Neural crest cell (in vitro differentiated cells): ENCODE data around the gene SLC25A46. TPM values are rescaled to one million over a fixed set of nuclear protein-coding genes. Genes with fewer than 3 reads are reported as not detected.
A peak's percentile ranks its signal among the peaks of the same experiment; 100 is the strongest.
"Not testable (repeated sequence)": the region's sequence is repeated elsewhere in the genome, so short reads cannot be mapped to it uniquely, and the experiment has no call there.

ENCODE experiments used
- DNase-seq: peaks from one replicate; pipeline ENCODE4 v3.0.0; 2021; ENCODE audit warnings: low read depth, mixed read lengths, low spot score
- H3K27ac Mint-ChIP-seq: one replicate; pipeline ENCODE4 v1.8.0; 2021; ENCODE audit warnings: mild to moderate bottlenecking, mixed read lengths; ENCODE audit not compliant: unreplicated experiment
- H3K27me3 Mint-ChIP-seq: 2 replicates; pipeline ENCODE4 v1.8.0; 2021; ENCODE audit warnings: low read depth, mild to moderate bottlenecking, mixed read lengths
- H3K36me3 Mint-ChIP-seq: 2 replicates; pipeline ENCODE4 v1.8.0; 2021; ENCODE audit warnings: low read depth, mild to moderate bottlenecking, mixed read lengths
- H3K4me1 Mint-ChIP-seq: 2 replicates; pipeline ENCODE4 v1.8.0; 2021; ENCODE audit warnings: mixed read lengths
- H3K4me3 Mint-ChIP-seq: one replicate; pipeline ENCODE4 v1.8.0; 2021; ENCODE audit warnings: mild to moderate bottlenecking, mixed read lengths
- H3K9me3 Mint-ChIP-seq: 2 replicates; pipeline ENCODE4 v1.8.0; 2021; ENCODE audit warnings: mixed read lengths
- CTCF ChIP-seq: fragments of 200-600 bp; sonication (generic); conservative IDR thresholded peaks from 2 replicates; pipeline ENCODE4 v1.5.0; 2021; ENCODE audit warnings: antibody characterized with exemption, mild to moderate bottlenecking
- long read RNA-seq: library from polyadenylated mRNA; unstranded; transcript quantifications from one replicate; pipeline ENCODE4 v2.0.0, GENCODE V29; 2020
- total RNA-seq: library from RNA; stranded (reverse); gene quantifications from 2 replicates; pipeline ENCODE4 v1.2.1, GENCODE V29; 2021

The SLC25A46 gene
- total RNA-seq = 34.2 TPM in 2 replicates
- long read RNA-seq, transcript SLC25A46-201 (8 exons, 2,385 nt) = major isoform, 28 of 34 reads
- long read RNA-seq, partial matches to known transcripts = 1 of 34 reads
- long read RNA-seq, other reads (novel, unspliced or antisense) = 5 of 34 reads

DNA sequence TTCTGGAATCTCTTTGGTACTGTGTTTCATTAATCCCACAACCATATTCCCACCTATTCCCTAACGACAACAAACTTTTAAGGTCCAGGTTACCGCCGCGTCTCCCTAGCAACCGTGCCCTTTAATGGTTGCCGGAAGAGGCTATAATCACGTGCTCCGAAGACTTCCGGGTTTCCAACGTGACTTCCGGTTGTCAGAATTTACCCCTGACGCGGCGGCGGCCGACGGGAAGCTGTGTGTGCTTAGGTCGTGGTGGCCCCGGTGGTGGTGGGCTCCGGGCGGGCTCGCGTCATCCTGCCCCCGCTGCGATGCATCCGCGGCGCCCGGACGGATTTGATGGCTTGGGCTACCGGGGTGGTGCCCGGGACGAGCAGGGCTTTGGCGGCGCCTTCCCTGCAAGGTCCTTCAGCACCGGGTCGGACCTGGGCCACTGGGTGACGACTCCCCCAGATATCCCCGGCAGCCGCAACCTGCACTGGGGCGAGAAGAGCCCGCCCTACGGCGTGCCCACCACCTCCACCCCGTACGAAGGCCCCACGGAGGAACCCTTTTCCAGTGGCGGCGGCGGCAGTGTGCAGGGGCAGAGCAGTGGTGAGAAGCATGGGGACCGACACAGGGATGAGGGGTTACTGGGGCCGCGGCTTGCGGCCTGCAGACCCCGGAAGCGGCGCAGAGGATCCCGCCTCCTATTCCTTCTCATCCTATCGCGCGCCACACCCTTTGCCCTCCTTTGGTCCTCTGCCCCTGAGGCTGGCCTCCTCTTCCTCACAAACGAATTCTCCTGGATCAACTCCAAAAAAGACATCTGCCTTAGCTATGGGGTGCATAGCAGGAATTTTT is at the start of gene SLC25A46:
SLC25A46 (plus strand) TSS at position 196 of the 840 bp plus-strand sequence; CDS start at position 309, 113 bp downstream.
- DNase-seq = peak; percentile 67
- no peaks in the 10 kb centered on the region for H3K9me3 Mint-ChIP-seq
- H3K4me1 Mint-ChIP-seq = peaks cover 25% of the 10 kb centered on the region
- H3K27me3 Mint-ChIP-seq = peaks cover 9% of the 10 kb centered on the region
- H3K27ac Mint-ChIP-seq = peak within 1 kb of the TSS; percentile 95
- no peak for TF ChIP-seq CTCF
- H3K4me3 Mint-ChIP-seq = peak within 1 kb of the TSS; percentile 99
- H3K36me3 Mint-ChIP-seq = no peaks in the 10 kb centered on the region

GRCh38 chr5:110690587-110690986 is 48.2 kb upstream of the SLC25A46 start:
- not testable (repeated sequence) for H3K9me3 Mint-ChIP-seq, H3K4me1 Mint-ChIP-seq, H3K27ac Mint-ChIP-seq

GRCh38 chr5:110692669-110693068 is 46.1 kb upstream of the SLC25A46 start:
- not testable (repeated sequence) for H3K4me3 Mint-ChIP-seq, H3K27me3 Mint-ChIP-seq, H3K4me1 Mint-ChIP-seq, H3K36me3 Mint-ChIP-seq, H3K9me3 Mint-ChIP-seq, H3K27ac Mint-ChIP-seq, DNase-seq

More at GRCh38 chr5:110690587-110690986, 48.2 kb upstream of the SLC25A46 start:
- DNase-seq, H3K4me3 Mint-ChIP-seq, H3K36me3 Mint-ChIP-seq, H3K27me3 Mint-ChIP-seq: not testable (repeated sequence)

DNA sequence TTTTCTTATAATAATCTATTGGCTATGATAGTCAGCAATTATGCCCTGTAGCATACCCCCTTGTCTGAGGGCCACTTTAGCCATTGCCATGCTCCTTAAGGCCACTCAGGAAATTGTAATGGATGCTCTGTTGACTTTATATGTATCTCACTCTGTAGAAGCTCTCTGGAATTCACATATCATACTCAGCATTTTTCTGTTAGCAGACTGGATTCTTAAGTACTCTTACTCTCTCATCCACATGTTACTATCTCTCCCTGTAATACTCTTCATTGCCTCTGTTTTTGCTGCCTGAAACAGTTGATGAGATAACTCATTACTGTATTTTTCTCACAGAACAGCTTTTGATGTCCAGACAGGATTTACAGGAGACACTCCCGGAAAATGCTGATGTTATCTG is 36.5 kb upstream of the SLC25A46 start:
- Mint-ChIP-seq H3K4me1 (no peaks in the 10 kb centered on the region), H3K9me3 (peaks cover 2% of the 10 kb centered on the region)

GRCh38 chr5:110702704-110703103 is 36.1 kb upstream of the SLC25A46 start:
- Mint-ChIP-seq H3K27ac (no peak overlapping the region), H3K9me3 (peaks cover 2% of the 10 kb centered on the region), H3K27me3 (peaks cover 2% of the 10 kb centered on the region), H3K36me3 (no peaks in the 10 kb centered on the region), H3K4me3 (no peak overlapping the region), H3K4me1 (no peaks in the 10 kb centered on the region)
- DNase-seq = no peak
- no peak for TF ChIP-seq CTCF

More for the DNA sequence above, 36.5 kb upstream of the SLC25A46 start:
- Mint-ChIP-seq H3K27ac (no peak overlapping the region), H3K4me3 (no peak overlapping the region), H3K27me3 (peaks cover 2% of the 10 kb centered on the region), H3K36me3 (no peaks in the 10 kb centered on the region)
- no peak for DNase-seq
- no peak for TF ChIP-seq CTCF

- no peak for DNase-seq
- no peak overlapping the region for H3K27ac Mint-ChIP-seq
- no peaks in the 10 kb centered on the region for H3K4me1 Mint-ChIP-seq
- H3K36me3 Mint-ChIP-seq = no peaks in the 10 kb centered on the region
- no peak for TF ChIP-seq CTCF
- peaks cover 2% of the 10 kb centered on the region for H3K27me3 Mint-ChIP-seq
- no peak overlapping the region for H3K4me3 Mint-ChIP-seq
- H3K9me3 Mint-ChIP-seq = peaks cover 2% of the 10 kb centered on the region
Measured at GRCh38 chr5:110703481-110703880, 35.3 kb upstream of the SLC25A46 start.
